ENCODE data around the gene ABCB1. TPM values are rescaled to one million over a fixed set of nuclear protein-coding genes. Genes with fewer than 3 reads are reported as not detected.
A peak's percentile ranks its signal among the peaks of the same experiment; 100 is the strongest.

Gene ABCB1
- total and polyA plus RNA-seq, 4 donors, result 1.5 to 4.9 (median 2.6) TPM

GRCh38 chr7:87564296-87564963 is 36.3 kb downstream of the ABCB1 start:
- Histone ChIP-seq H3K9me3 (ENCODE audit: control insufficient read depth in 4 of 4, insufficient read depth in 3 of 4, low read length in 3 of 4) (no peaks in the 10 kb centered on the region), H3K27me3 (ENCODE audit: control insufficient read depth in 3 of 3, insufficient read depth in 3 of 3, low read length in 2 of 3) (no peaks in the 10 kb centered on the region), H3K4me3 (no peak overlapping the region), H3K4me1 (ENCODE audit: control insufficient read depth in 5 of 5, insufficient read depth in 5 of 5, low read length in 5 of 5) (no peaks in the 10 kb centered on the region), H3K36me3 (ENCODE audit: control insufficient read depth in 4 of 4, insufficient read depth in 4 of 4, low read length in 4 of 4) (no peaks in the 10 kb centered on the region), H3K27ac (ENCODE audit: low read depth in 1 of 2, low read length in 1 of 2) (no peak overlapping the region), H3K9ac (ENCODE audit: insufficient read depth in 1 of 2, low read length in 2 of 2) (no peak overlapping the region)
- 3 to 16% methylated on average over 3 of the region's 3 CpGs for WGBS, 2 donors
- ATAC-seq (ENCODE audit: insufficient read depth, low FRiP score) (no peak), DNase-seq (peak; percentile 4 to 46 (median 19))
- TF ChIP-seq CTCF (IDR thresholded peaks at IDR 0.05; ENCODE audit: control extremely low read depth, extremely low read depth), result no peak

GRCh38 chr7:87561702-87562101 is 39.0 kb downstream of the ABCB1 start:
- no peak for TF ChIP-seq CTCF (IDR thresholded peaks at IDR 0.05; ENCODE audit: control extremely low read depth, extremely low read depth)
- no peaks in the 10 kb centered on the region for H3K4me1 ChIP-seq (ENCODE audit: control insufficient read depth in 5 of 5, insufficient read depth in 5 of 5, low read length in 5 of 5)
- no peak for DNase-seq
- no peak overlapping the region for H3K27ac ChIP-seq (ENCODE audit: low read depth in 1 of 2, low read length in 1 of 2)
- H3K9ac ChIP-seq (ENCODE audit: insufficient read depth in 1 of 2, low read length in 2 of 2), result no peak overlapping the region
- no peak for ATAC-seq (ENCODE audit: insufficient read depth, low FRiP score)
- H3K4me3 ChIP-seq, result no peak overlapping the region
- no peaks in the 10 kb centered on the region for H3K36me3 ChIP-seq (ENCODE audit: control insufficient read depth in 4 of 4, insufficient read depth in 4 of 4, low read length in 4 of 4)
- no peaks in the 10 kb centered on the region for H3K9me3 ChIP-seq (ENCODE audit: control insufficient read depth in 4 of 4, insufficient read depth in 3 of 4, low read length in 3 of 4)
- 91 to 94% methylated on average over 4 of the region's 4 CpGs for WGBS, 2 donors
- H3K27me3 ChIP-seq (ENCODE audit: control insufficient read depth in 3 of 3, insufficient read depth in 3 of 3, low read length in 2 of 3), result no peaks in the 10 kb centered on the region

- Histone ChIP-seq H3K9ac (ENCODE audit: insufficient read depth in 1 of 2, low read length in 2 of 2) (no peak overlapping the region), H3K9me3 (ENCODE audit: control insufficient read depth in 4 of 4, insufficient read depth in 3 of 4, low read length in 3 of 4) (no peaks in the 10 kb centered on the region), H3K27me3 (ENCODE audit: control insufficient read depth in 3 of 3, insufficient read depth in 3 of 3, low read length in 2 of 3) (no peaks in the 10 kb centered on the region), H3K36me3 (ENCODE audit: control insufficient read depth in 4 of 4, insufficient read depth in 4 of 4, low read length in 4 of 4) (no peaks in the 10 kb centered on the region), H3K4me1 (ENCODE audit: control insufficient read depth in 5 of 5, insufficient read depth in 5 of 5, low read length in 5 of 5) (no peaks in the 10 kb centered on the region), H3K4me3 (no peak overlapping the region), H3K27ac (ENCODE audit: low read depth in 1 of 2, low read length in 1 of 2) (no peak overlapping the region)
- TF ChIP-seq CTCF (IDR thresholded peaks at IDR 0.05; ENCODE audit: control extremely low read depth, extremely low read depth), result no peak
- DNase-seq (no peak), ATAC-seq (ENCODE audit: insufficient read depth, low FRiP score) (no peak)
- WGBS, 2 donors, result 54 to 73% methylated on average over 2 of the region's 2 CpGs
Observed at GRCh38 chr7:87561102-87561501, 39.6 kb downstream of the ABCB1 start.
